ENCODE measurements around the gene ZBED1.
"Not testable (repeated sequence)": the region's sequence is repeated elsewhere in the genome, so short reads cannot be mapped to it uniquely, and the experiment has no call there.

ZBED1 gene

DNA sequence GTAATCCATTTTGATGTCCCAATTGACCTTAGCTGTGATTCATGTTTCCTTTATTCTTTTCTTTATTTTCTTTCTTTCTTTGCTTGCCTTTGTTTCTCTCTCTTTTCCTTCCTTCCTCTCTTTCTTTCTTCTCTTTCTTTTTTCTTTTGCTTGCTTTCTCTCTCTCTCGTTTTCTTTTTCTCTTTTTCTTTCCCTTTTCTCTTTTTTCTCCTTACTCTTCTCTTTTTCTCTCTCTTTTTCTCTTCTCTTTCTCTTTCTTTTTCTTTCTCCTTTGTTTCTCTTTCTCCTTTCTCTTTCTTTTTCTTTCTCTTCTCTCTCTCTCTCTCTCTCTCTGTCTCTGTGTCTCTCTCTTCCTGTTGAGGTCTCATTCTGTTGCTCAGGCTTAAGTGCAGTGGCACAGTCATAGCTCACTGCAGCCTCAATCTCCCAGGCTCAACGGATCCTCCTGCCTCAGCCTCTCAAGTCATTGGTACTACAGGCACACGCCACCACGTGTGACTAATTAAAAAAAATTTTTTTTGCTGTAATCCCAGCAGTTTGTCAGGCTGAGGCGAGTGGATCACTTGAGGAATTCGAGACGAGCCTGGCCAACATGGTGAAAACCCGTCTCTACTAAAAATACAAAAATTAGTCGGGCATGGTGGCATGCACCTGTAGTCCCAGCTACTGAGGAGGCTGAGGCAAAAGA, 8.0 kb upstream of the ZBED1 start:
- H3K9me3 Mint-ChIP-seq = no peaks in the 10 kb centered on the region
- no peak overlapping the region for H3K4me3 Mint-ChIP-seq
- H3K27me3 Mint-ChIP-seq = no peaks in the 10 kb centered on the region
- H3K4me1 Mint-ChIP-seq (ENCODE audit: low read depth) = no peaks in the 10 kb centered on the region
- H3K36me3 Mint-ChIP-seq (ENCODE audit: low read depth) = no peaks in the 10 kb centered on the region
- no peak overlapping the region for H3K27ac Mint-ChIP-seq
- DNase-seq = no peak

DNA sequence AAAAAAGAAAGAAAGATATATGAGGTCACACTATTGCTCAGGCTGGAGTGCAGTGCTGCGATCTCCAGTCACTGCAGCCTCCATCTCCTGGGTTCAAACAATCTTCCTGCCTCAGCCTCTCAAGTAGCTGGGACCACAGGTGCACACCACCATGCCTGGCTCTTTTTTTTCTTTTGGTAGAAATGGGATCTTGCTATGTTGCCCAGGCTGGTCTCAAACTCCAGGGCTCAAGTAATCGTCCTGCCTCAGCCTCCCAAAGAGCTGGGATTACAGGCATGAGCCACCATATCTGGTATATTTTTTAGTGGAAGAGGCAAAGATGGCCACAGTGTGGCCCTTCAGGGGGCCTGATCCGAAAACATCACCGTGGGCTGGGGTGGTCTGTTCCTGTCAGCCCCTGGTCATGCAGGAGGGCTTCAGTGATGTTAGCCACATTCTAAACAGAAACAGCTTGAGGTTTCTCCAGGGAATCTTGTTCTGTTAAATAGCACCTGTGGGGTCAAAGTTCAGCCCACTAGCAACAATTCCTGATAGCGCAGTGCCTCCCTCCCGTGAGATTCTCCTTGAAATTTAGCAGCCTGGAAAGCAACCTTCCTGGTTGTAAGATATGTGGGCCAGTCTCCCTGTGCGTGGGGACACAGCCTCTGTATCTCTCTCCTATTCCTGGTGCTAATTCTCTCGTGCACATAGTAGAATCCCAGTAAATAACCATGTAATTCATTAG, 7.3 kb upstream of the ZBED1 start:
- Mint-ChIP-seq H3K9me3 (no peaks in the 10 kb centered on the region), H3K4me1 (ENCODE audit: low read depth) (no peaks in the 10 kb centered on the region), H3K36me3 (ENCODE audit: low read depth) (no peaks in the 10 kb centered on the region), H3K4me3 (no peak overlapping the region), H3K27me3 (no peaks in the 10 kb centered on the region), H3K27ac (no peak overlapping the region)
- DNase-seq = no peak

DNA sequence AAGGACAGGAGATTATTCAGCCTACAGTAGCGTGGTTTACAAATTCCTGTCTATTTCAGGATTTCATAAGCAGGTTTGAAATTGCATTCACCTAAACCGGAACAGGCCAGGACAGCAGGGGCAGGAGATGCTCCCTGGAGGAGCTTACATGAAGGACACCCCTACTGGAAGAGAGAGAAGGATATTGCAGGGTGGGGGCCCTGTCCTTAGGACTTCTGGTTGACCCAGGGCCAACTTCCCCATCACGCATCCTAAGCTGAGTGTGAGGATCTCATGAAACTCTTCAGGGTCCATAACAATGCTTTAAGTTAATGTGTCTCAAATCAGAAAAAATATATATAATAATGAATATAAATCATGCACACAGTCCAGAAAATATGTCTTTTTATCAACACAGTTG, 6.4 kb upstream of the ZBED1 start:
- no peak for DNase-seq
- Mint-ChIP-seq H3K27ac (no peak overlapping the region), H3K27me3 (no peaks in the 10 kb centered on the region), H3K4me3 (no peak overlapping the region), H3K9me3 (no peaks in the 10 kb centered on the region), H3K36me3 (ENCODE audit: low read depth) (no peaks in the 10 kb centered on the region), H3K4me1 (ENCODE audit: low read depth) (no peaks in the 10 kb centered on the region)

DNA sequence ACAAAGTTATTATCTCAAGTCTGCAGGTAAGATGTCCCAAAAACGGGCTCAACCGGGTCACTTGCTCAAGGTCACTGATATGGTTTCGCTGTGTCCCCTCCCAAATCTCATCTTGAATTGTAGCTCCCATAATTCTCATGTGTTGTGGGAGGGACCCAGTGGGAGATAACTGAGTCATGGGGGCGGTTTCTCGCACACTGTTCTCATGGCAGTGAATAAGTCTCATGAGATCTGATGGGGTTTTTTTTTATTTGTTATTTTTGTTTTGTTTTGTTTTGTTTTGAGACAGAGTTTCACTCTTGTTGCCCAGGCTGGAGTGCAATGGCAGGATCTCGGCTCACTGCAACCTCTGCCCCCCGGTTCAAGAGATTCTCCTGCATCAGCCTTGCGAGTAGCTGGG, 4.6 kb upstream of the ZBED1 start:
- not testable (repeated sequence) for H3K27ac Mint-ChIP-seq; H3K9me3 Mint-ChIP-seq; H3K27me3 Mint-ChIP-seq; H3K4me1 Mint-ChIP-seq (ENCODE audit: low read depth); H3K36me3 Mint-ChIP-seq (ENCODE audit: low read depth); DNase-seq; H3K4me3 Mint-ChIP-seq

DNA sequence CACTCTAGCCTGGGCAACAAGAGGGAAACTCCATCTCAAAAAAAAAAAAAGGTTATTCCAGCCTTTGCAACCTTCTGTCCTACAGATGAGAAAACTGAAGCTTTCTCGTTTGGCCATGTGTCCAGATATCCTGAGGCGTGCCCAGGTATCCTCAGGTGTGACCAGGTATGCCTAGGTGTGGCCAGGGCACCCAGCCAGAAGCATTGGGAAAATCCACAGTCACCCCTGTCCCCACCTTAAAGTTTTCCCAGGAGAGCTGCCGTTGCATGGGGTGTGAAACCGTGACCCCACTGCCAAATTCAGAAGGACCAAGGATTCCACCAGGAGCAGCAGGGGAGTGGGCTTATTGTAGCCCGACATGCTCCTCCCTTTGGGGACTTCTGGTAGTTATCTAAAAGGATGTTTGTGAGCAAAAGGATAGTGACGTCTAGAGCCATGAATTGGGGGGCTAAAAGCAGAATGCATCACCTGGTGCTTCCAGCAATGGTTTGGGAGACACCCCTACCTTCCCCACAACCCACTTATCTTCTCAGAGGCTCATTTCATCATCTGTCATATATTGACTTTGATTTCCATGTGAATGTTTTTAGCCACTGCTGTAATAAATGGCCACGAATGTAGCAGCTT, 4.0 kb upstream of the ZBED1 start:
- DNase-seq = no peak
- H3K27ac Mint-ChIP-seq = no peak overlapping the region
- no peaks in the 10 kb centered on the region for H3K9me3 Mint-ChIP-seq
- H3K27me3 Mint-ChIP-seq = no peaks in the 10 kb centered on the region
- H3K4me3 Mint-ChIP-seq = no peak overlapping the region
- no peaks in the 10 kb centered on the region for H3K36me3 Mint-ChIP-seq (ENCODE audit: low read depth)
- H3K4me1 Mint-ChIP-seq (ENCODE audit: low read depth) = no peaks in the 10 kb centered on the region

DNA sequence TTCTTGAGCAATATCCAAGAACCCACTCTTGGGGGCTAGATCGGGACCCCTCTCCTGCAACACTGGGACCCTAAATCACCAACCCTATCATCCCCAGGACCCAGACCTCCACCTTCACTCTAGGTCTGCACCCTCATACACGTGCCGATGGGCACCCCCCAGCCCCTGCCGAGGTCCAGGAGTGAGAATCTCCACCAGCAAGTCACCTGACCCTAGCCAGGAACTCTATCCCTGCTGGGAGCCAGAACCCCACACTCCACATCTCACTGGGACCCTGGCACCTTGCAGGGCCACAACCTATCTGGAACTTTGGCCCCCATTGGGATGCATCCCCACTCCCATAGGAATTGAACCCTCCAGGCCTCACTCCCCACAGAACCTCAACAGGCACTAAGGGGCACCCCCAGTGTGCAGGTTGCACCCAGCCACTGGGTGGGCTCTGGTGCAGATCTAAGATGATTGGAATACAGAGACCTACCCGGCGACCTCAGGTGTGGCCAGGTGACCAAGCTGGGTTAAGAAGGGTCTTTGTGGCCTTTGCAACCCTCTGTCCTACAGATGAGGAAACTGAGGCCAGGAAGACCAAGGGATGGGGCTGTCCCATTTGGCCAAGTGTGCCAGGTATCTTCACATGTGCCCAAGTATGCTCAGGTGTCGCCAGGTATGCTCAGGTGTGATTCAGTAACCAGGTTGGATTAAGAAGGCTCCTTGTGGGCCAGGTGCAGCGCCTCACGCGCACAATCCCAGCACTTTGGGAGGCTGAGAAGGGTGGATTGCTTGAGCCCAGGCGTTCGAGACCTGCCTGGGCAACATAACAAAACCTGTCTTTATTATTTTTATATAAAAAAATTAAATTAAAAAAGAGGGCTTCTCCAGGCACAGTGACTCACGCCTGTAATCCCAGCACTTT, 3.1 kb upstream of the ZBED1 start:
- Mint-ChIP-seq H3K36me3 (ENCODE audit: low read depth) (peaks cover 7% of the 10 kb centered on the region), H3K27me3 (no peaks in the 10 kb centered on the region), H3K9me3 (no peaks in the 10 kb centered on the region), H3K4me1 (ENCODE audit: low read depth) (peaks cover 9% of the 10 kb centered on the region), H3K4me3 (no peak overlapping the region), H3K27ac (no peak overlapping the region)
- DNase-seq = no peak

DNA sequence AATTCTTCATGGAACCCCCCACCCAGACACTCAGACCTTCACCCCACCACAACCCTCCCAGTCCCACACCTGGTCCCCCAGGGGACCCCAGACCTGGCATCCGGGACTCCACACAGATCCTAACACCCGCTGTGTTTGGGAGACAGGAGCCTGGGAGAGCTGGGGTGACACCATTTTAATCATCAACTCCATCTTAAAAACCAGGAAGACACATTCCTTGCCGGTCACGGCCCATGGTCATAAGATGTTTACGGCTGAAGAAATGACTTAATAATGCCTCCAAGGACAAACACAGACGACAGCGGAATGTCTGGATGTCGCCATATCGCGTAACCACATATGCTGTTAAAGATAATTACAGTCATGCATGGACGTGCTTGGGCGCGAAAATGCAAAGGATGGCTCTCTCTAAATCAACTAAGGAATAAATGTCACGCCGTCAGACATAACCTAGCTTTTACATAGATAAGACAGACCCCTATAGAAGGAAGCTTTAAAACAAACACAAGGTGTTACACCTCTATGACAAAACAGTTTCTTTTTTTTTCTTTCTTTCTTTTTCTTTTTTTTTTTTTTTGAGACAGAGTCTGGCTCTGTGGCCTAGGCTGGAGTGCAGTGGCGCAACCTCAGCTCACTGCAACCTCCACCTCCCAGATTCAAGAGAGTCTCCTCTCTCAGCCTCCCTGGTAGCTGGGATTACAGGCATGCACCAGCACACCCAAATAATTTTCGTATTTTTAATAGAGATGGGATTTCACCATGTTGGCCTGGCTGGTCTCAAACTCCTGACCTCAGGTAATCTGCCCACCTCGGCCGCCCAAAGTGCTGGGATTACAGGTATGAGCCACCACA, 2.1 kb upstream of the ZBED1 start:
- no peak for DNase-seq
- H3K4me1 Mint-ChIP-seq (ENCODE audit: low read depth) = peaks cover 18% of the 10 kb centered on the region
- no peaks in the 10 kb centered on the region for H3K9me3 Mint-ChIP-seq
- H3K36me3 Mint-ChIP-seq (ENCODE audit: low read depth) = peaks cover 16% of the 10 kb centered on the region
- no peak overlapping the region for H3K4me3 Mint-ChIP-seq
- no peaks in the 10 kb centered on the region for H3K27me3 Mint-ChIP-seq
- no peak overlapping the region for H3K27ac Mint-ChIP-seq

DNA sequence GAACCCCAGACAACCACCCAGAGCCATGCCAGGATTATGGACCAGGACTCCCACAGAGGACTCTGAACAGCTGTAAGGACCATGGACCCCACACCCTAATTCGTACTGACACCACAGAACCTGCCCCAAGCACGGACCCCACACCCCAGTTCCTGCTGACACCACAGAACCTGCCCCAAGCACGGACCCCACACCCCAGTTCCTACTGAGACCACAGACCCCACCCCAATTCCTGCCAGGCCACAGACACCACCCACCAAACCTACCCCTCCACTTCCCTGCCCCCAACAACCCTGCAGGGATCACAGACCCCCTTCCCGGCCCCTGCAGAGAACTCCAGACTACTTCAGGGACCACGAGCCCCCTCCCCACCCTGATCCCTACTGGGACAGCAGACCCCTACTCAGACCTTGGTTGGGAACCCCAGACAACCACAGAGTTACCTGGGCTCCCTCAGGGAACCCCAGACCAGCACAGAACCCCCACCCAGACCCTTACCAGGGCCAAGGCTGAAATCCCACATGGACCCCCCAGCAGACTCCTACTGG, 1.4 kb upstream of the ZBED1 start:
- DNase-seq = no peak
- peaks cover 23% of the 10 kb centered on the region for H3K36me3 Mint-ChIP-seq (ENCODE audit: low read depth)
- H3K9me3 Mint-ChIP-seq = no peaks in the 10 kb centered on the region
- H3K27me3 Mint-ChIP-seq = no peaks in the 10 kb centered on the region
- H3K4me1 Mint-ChIP-seq (ENCODE audit: low read depth) = peaks cover 25% of the 10 kb centered on the region
- H3K4me3 Mint-ChIP-seq = peak overlapping the region; percentile 69
- peak overlapping the region; percentile 71 for H3K27ac Mint-ChIP-seq

DNA sequence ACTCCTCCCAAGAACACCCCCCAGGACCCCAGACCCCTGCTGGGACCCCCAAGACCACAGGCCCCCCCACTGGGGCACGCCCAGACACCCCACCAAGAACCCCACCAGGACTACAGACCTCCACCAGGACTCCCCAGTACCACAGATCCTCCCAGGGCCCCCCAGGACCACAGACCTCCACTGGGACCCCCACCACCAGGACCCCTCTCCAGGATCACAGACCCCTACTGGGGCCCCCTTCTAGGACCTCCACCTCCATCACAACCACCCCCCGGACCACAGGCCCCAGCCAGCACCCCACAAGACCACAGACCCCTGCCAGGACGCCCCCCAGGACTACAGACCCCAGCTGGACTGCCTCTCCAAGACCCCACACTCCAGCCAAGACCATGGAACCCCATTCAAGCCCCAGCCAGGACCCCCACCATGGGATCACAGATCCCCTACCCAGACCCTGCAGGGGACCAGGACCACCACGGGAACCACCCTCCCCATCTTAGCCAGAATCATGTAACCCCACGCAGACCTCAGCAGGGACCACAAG, 855 bp upstream of the ZBED1 start:
- peak overlapping the region; percentile 71 for H3K27ac Mint-ChIP-seq
- H3K9me3 Mint-ChIP-seq = no peaks in the 10 kb centered on the region
- H3K36me3 Mint-ChIP-seq (ENCODE audit: low read depth) = peaks cover 27% of the 10 kb centered on the region
- no peak for DNase-seq
- H3K4me3 Mint-ChIP-seq = peak overlapping the region; percentile 69
- no peaks in the 10 kb centered on the region for H3K27me3 Mint-ChIP-seq
- H3K4me1 Mint-ChIP-seq (ENCODE audit: low read depth) = peaks cover 25% of the 10 kb centered on the region

DNA sequence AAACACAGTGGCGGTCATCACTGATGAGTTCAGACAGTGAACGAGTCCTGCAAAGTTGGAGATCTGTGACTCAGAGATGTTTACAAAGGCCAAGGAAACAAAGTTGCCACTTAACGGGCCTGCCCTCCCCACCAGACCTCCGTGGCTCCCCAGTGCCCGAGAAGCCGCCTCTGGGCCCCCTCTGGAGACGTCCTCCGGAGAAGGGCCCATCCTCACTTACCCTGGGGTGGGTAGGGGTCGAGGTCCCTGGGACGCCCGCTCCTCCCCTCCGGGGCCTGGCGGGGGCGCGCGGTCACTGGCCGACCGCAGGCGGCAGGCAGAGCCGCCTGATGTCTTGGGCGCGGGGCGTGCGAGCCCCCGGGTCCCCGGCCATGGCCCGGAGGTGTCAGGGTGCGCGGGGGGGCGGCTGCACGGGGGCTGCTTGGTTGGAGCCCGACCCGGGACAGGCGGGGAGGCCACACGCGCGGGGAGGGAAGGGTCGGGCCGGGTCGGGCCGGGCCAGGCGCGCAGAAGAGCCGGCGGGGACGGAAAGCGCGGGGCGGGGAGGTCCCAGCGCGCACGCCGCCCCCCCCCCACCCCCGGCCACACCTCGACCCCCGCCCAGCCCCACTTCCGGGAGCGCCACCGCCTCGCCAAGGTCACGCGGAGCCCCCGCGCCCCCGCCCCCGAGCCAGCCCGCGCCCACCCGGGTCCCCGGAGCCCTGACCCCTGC, 529 bp downstream of the ZBED1 start:
- DNase-seq = peak; percentile 68
- Mint-ChIP-seq H3K36me3 (ENCODE audit: low read depth) (peaks cover 38% of the 10 kb centered on the region), H3K27me3 (no peaks in the 10 kb centered on the region)

DNA sequence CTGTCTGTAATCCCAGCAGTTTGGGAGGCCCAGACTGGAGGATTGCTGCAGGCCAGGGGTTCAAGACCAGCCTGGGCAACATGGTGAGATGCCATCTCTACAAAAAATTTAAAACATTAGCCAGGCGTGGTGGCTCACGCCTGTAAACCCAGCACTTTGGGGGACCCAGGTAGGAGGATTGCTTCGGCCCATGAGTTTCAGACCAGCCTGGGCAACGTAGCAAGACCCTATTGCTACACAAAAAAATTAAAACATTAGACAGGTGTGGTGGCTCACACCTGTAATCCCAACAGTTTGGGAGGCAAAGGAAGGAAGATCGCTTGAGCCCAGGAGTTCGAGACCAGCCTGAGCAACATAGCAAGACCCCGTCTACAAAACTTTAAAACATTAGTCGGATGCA, 1.3 kb downstream of the ZBED1 start:
- DNase-seq = no peak
- peaks cover 38% of the 10 kb centered on the region for H3K36me3 Mint-ChIP-seq (ENCODE audit: low read depth)
- H3K4me1 Mint-ChIP-seq (ENCODE audit: low read depth) = peaks cover 25% of the 10 kb centered on the region
- H3K4me3 Mint-ChIP-seq = peak overlapping the region; percentile 81
- H3K27ac Mint-ChIP-seq = peak overlapping the region; percentile 89
- H3K27me3 Mint-ChIP-seq = no peaks in the 10 kb centered on the region
- no peaks in the 10 kb centered on the region for H3K9me3 Mint-ChIP-seq

More for the DNA sequence above, 529 bp downstream of the ZBED1 start:
- H3K4me1 Mint-ChIP-seq (ENCODE audit: low read depth) = peaks cover 25% of the 10 kb centered on the region
- peak overlapping the region; percentile 89 for H3K27ac Mint-ChIP-seq
- H3K4me3 Mint-ChIP-seq = peak overlapping the region; percentile 81
- H3K9me3 Mint-ChIP-seq = no peaks in the 10 kb centered on the region

DNA sequence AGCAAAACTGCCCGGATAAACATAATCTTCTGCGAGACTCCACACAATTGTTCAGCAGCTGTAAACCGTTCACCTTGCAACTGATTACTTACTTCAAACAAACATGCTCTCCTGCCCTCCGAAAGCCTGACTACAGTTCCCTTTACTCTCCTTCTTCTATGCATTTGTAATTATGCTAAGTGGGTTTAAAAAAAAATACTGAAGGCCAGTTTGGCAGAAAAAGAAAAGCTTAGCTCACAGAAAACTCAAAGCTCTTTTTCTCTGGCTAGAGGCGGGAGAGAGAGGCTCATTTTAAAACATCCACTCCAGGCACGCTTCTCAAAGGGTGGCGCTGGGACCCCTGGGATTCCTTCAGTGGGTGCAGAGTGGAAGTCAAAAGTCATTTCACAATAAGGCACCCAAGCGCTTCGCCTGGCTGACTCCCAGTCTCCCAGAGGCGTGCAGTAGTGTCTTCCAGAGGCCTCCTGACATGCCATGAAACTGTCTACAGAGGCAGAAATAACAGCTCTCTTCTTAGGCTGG, 1.9 kb downstream of the ZBED1 start:
- peak overlapping the region; percentile 89 for H3K27ac Mint-ChIP-seq
- no peak for DNase-seq
- H3K27me3 Mint-ChIP-seq = no peaks in the 10 kb centered on the region
- peak overlapping the region; percentile 81 for H3K4me3 Mint-ChIP-seq
- peaks cover 38% of the 10 kb centered on the region for H3K36me3 Mint-ChIP-seq (ENCODE audit: low read depth)
- H3K9me3 Mint-ChIP-seq = no peaks in the 10 kb centered on the region
- H3K4me1 Mint-ChIP-seq (ENCODE audit: low read depth) = peaks cover 25% of the 10 kb centered on the region
